H1 (cell line): ENCODE data around the gene VPS52. TPM values are rescaled to one million over a fixed set of nuclear protein-coding genes. Genes with fewer than 3 reads are reported as not detected.

Source experiments
- CTCF ChIA-PET: fragments of 300-600 bp; sonication (Branson Sonifier 250); formaldehyde crosslinking; loops from one replicate; lab custom pipeline; 2021; ENCODE audit not compliant: partially characterized antibody; lab: Charles Lee
- POLR2A ChIA-PET: fragments of 300-600 bp; sonication (Branson Sonifier 250); formaldehyde crosslinking; loops from one replicate; lab custom pipeline; 2021; ENCODE audit warnings: inconsistent platforms; ENCODE audit not compliant: partially characterized antibody; lab: Charles Lee
- DNase-seq, 2 experiments: peaks; one replicate each; pipeline versions ENCODE4 v3.0.0 to v3.0.0-alpha.2; 2010 to 2022; ENCODE audit warnings: low spot score in 2 of 2, low read depth in 1 of 2, mixed read lengths in 1 of 2
- FAIRE-seq: peaks from 2 replicates; lab custom pipeline; 2011; peaks lifted over from hg19 to GRCh38; lab: Jason Lieb, UNC
- H2AFZ ChIP-seq: 2 replicates; pipeline ENCODE4 v1.8.1; 2012; ENCODE audit warnings: low read length, inconsistent platforms
- H2AK5ac ChIP-seq: 2 replicates; pipeline ENCODE4 v1.6.1; 2013; ENCODE audit warnings: low read depth, low read length
- H2BK120ac ChIP-seq: replicated peaks from 2 replicates; pipeline ENCODE3; 2013; ENCODE audit warnings: low read depth, low read length, inconsistent platforms
- H2BK12ac ChIP-seq: 2 replicates; pipeline ENCODE4 v1.6.1; 2013; ENCODE audit warnings: low read depth, low read length
- H2BK15ac ChIP-seq: 2 replicates; pipeline ENCODE4 v1.6.1; 2013; ENCODE audit warnings: low read length
- H2BK20ac ChIP-seq: 2 replicates; pipeline ENCODE4 v1.6.1; 2013; ENCODE audit warnings: low read length
- H2BK5ac ChIP-seq: 2 replicates; pipeline ENCODE4 v1.6.1; 2013; ENCODE audit warnings: low read depth, low read length
- H3K14ac ChIP-seq: 2 replicates; pipeline ENCODE4 v1.6.1; 2013; ENCODE audit warnings: inconsistent platforms; ENCODE audit not compliant: insufficient read length
- H3K18ac ChIP-seq: 2 replicates; pipeline ENCODE4 v1.6.1; 2013; ENCODE audit warnings: low read length; ENCODE audit errors: extremely low read depth
- H3K23ac ChIP-seq: 2 replicates; pipeline ENCODE4 v1.6.1; 2013; ENCODE audit warnings: inconsistent platforms; ENCODE audit not compliant: insufficient read length
- H3K23me2 ChIP-seq: 2 replicates; pipeline ENCODE4 v1.6.1; 2013; ENCODE audit warnings: low read depth, low read length
- H3K27ac ChIP-seq: 2 replicates; pipeline ENCODE4 v1.6.1; 2011; ENCODE audit warnings: low read depth, low read length, inconsistent platforms
- H3K27me3 ChIP-seq, 4 experiments: replicated peaks in 1 of 4; 1 replicate in 1 of 4; 2 replicates in 3 of 4; pipeline versions ENCODE4 v1.6.1 to v1.8.1; 2011 to 2013; ENCODE audit warnings: low read length in 3 of 4, mild to moderate bottlenecking in 3 of 4, inconsistent platforms in 2 of 4, mixed read lengths in 2 of 4, moderate library complexity in 1 of 4; ENCODE audit not compliant: control insufficient read depth in 3 of 4, insufficient read depth in 3 of 4; ENCODE audit errors: extremely low read depth in 1 of 4
- H3K36me3 ChIP-seq, 4 experiments: 2 replicates each; pipeline versions ENCODE4 v1.6.1 to v1.8.1; 2011 to 2013; ENCODE audit warnings: mild to moderate bottlenecking in 4 of 4, low read length in 3 of 4, moderate library complexity in 2 of 4, control low read depth in 1 of 4, inconsistent platforms in 1 of 4; ENCODE audit not compliant: insufficient read depth in 4 of 4, control insufficient read depth in 2 of 4
- H3K4ac ChIP-seq: replicated peaks from 2 replicates; pipeline ENCODE3; 2013; ENCODE audit warnings: low read length, low read depth, mixed read lengths, inconsistent platforms; ENCODE audit not compliant: insufficient read length
- H3K4me1 ChIP-seq, 4 experiments: replicated peaks in 1 of 4; 1 replicate in 1 of 4; 2 replicates in 3 of 4; pipeline versions ENCODE4 v1.6.1 to v1.8.1; 2011 to 2013; ENCODE audit warnings: low read length in 3 of 4, inconsistent platforms in 2 of 4, mixed read lengths in 1 of 4; ENCODE audit not compliant: insufficient read depth in 4 of 4, control insufficient read depth in 3 of 4
- H3K4me2 ChIP-seq, 2 experiments: 2 replicates each; pipeline versions ENCODE4 v1.6.1 to v1.8.1; 2011 to 2013; ENCODE audit warnings: low read depth in 2 of 2, low read length in 2 of 2, control low read depth in 1 of 2, inconsistent platforms in 1 of 2, mild to moderate bottlenecking in 1 of 2; ENCODE audit not compliant: insufficient read depth in 1 of 2
- H3K4me3 ChIP-seq, 4 experiments: fragments of 200-600, 300-600 bp in 1 of 4; sonication (generic), shearing (Covaris generic), sonication (Bioruptor Twin) in 1 of 4; 2 replicates each; pipeline versions ENCODE4 v1.5.1 to v1.8.1; 2011 to 2016; ENCODE audit warnings: low read length in 4 of 4, low read depth in 3 of 4, control low read depth in 2 of 4, inconsistent platforms in 2 of 4, mild to moderate bottlenecking in 2 of 4, mixed read lengths in 1 of 4, moderate library complexity in 1 of 4; ENCODE audit not compliant: insufficient read depth in 2 of 4; ENCODE audit errors: extremely low read depth in 1 of 4
- H3K56ac ChIP-seq: replicated peaks from 2 replicates; pipeline ENCODE3; 2013; ENCODE audit warnings: low read depth, mild to moderate bottlenecking, mixed read lengths, low read length, inconsistent platforms; ENCODE audit not compliant: insufficient read length
- H3K79me1 ChIP-seq: 2 replicates; pipeline ENCODE4 v1.6.1; 2013; ENCODE audit warnings: low read depth, low read length, control low read depth
- H3K79me2 ChIP-seq, 2 experiments: 2 replicates each; pipeline versions ENCODE4 v1.6.1 to v1.8.1; 2012 to 2013; ENCODE audit warnings: low read length in 2 of 2, mild to moderate bottlenecking in 2 of 2, inconsistent platforms in 1 of 2; ENCODE audit not compliant: insufficient read depth in 2 of 2, control insufficient read depth in 1 of 2
- H3K9ac ChIP-seq, 4 experiments: replicated peaks in 1 of 4; 1 replicate in 1 of 4; 2 replicates in 3 of 4; pipeline versions ENCODE4 v1.6.1 to v1.8.1; 2011 to 2013; ENCODE audit warnings: low read depth in 3 of 4, low read length in 3 of 4, control low read depth in 2 of 4, mild to moderate bottlenecking in 2 of 4, moderate library complexity in 2 of 4, inconsistent platforms in 1 of 4; ENCODE audit errors: extremely low read depth in 1 of 4
- H3K9me3 ChIP-seq, 2 experiments: 2 replicates each; pipeline versions ENCODE4 v1.6.1 to v1.8.1; 2012 to 2013; ENCODE audit warnings: mild to moderate bottlenecking in 2 of 2, moderate library complexity in 2 of 2, control low read depth in 1 of 2, inconsistent platforms in 1 of 2, low read depth in 1 of 2, low read length in 1 of 2, mixed read lengths in 1 of 2; ENCODE audit not compliant: insufficient read depth in 2 of 2
- H4K20me1 ChIP-seq, 2 experiments: replicated peaks in 1 of 2; 2 replicates each; pipeline versions ENCODE3 to v1.8.1; 2011 to 2013; ENCODE audit warnings: inconsistent platforms in 2 of 2, low read length in 2 of 2, mild to moderate bottlenecking in 1 of 2; ENCODE audit not compliant: insufficient read depth in 2 of 2, control insufficient read depth in 1 of 2
- H4K5ac ChIP-seq: 2 replicates; pipeline ENCODE4 v1.6.1; 2013; ENCODE audit warnings: low read length, low read depth, mixed read lengths, inconsistent platforms; ENCODE audit not compliant: insufficient read length
- H4K8ac ChIP-seq: 2 replicates; pipeline ENCODE4 v1.8.0; 2013; ENCODE audit warnings: mild to moderate bottlenecking, moderate library complexity, low read length, inconsistent platforms; ENCODE audit not compliant: insufficient read depth; ENCODE audit errors: extremely low read depth
- H4K91ac ChIP-seq: replicated peaks from 2 replicates; pipeline ENCODE3; 2013; ENCODE audit warnings: low read length, mixed read lengths, inconsistent platforms; ENCODE audit not compliant: insufficient read length
- BACH1 ChIP-seq: IDR thresholded peaks from 2 replicates; pipeline ENCODE4 v1.6.1; 2012; ENCODE audit warnings: low read length, improper control_type of control experiment
- EP300 ChIP-seq, 2 experiments: IDR thresholded peaks; 1 replicate in 1 of 2; 2 replicates in 1 of 2; pipeline ENCODE4 v1.6.1; 2011 to 2012; ENCODE audit warnings: low read depth in 2 of 2, low read length in 2 of 2, mild to moderate bottlenecking in 2 of 2, borderline replicate concordance in 1 of 2, inconsistent platforms in 1 of 2, moderate library complexity in 1 of 2
- PHF8 ChIP-seq: fragments of 200-600 bp; sonication (generic); conservative IDR thresholded peaks from 2 replicates; pipeline ENCODE4 v1.7.1; 2012; ENCODE audit warnings: low read depth, mild to moderate bottlenecking, inconsistent platforms, low read length, moderate library complexity
- SP4 ChIP-seq: IDR thresholded peaks from 2 replicates; pipeline ENCODE4 v1.6.1; 2012; ENCODE audit warnings: low read length, inconsistent platforms
- TAF7 ChIP-seq: optimal IDR thresholded peaks from 2 replicates; pipeline ENCODE3; 2011; ENCODE audit warnings: low read depth, mild to moderate bottlenecking, inconsistent platforms, low read length, moderate library complexity, borderline replicate concordance
- TBP ChIP-seq: IDR thresholded peaks from 2 replicates; pipeline ENCODE4 v1.6.1; 2011; ENCODE audit warnings: low read depth, low read length, improper control_type of control experiment
- YY1 ChIP-seq: IDR thresholded peaks from 2 replicates; pipeline ENCODE4 v1.6.1; 2011; ENCODE audit warnings: low read depth, mild to moderate bottlenecking, low read length
- ZNF274 ChIP-seq: IDR thresholded peaks from 2 replicates; pipeline ENCODE4 v1.7.0; 2012; ENCODE audit warnings: low read length, borderline replicate concordance; ENCODE audit errors: extremely low read depth
- WGBS, 2 experiments: shearing (Covaris generic) in 1 of 2; methylation state at CpG; one replicate each; pipeline versions ENCODE4 v1.1.6 to v1.1.7; 2013 to 2015; ENCODE audit warnings: low lambda C conversion rate in 2 of 2, mixed read lengths in 2 of 2, inconsistent platforms in 1 of 2, low coverage in 1 of 2, missing lambda C conversion rate in 1 of 2; ENCODE audit not compliant: insufficient replicate concordance in 2 of 2, insufficient coverage in 1 of 2, insufficient read length in 1 of 2; ENCODE audit errors: extremely low coverage in 1 of 2, missing lambda C conversion rate in 1 of 2; 5-methylcytosine and 5-hydroxymethylcytosine counted together
- polyA plus RNA-seq, 7 experiments: library from polyadenylated mRNA; depleted of rRNA in 3 of 7; stranded (reverse) in 5 of 7; unstranded in 2 of 7; fragments of >200 nt in 5 of 7; fragments of 200-250 nt in 2 of 7; gene quantifications; 1 replicate in 5 of 7; 2 replicates in 1 of 7; 4 replicates in 1 of 7; pipeline versions ENCODE4 v1.2.1 to v1.2.3, GENCODE V29; 2011 to 2013; ENCODE audit warnings: missing spikeins in 2 of 7, mixed read lengths in 2 of 7
- total RNA-seq: library from RNA; stranded (reverse); fragmentation: NEBNext Ultra II Directional; extraction: Animal tissue kit (Norgen Biotek cat#: 25700); gene quantifications from 2 replicates; pipeline ENCODE4 v1.2.1, GENCODE V29; 2021
- TF ChIP-seq, protein P1 (sequence below): IDR thresholded peaks from 2 replicates; pipeline ENCODE4 v1.6.1; 2012; ENCODE audit warnings: inconsistent platforms
- TF ChIP-seq, protein P2 (sequence below): IDR thresholded peaks from 2 replicates; pipeline ENCODE4 v1.6.1; 2011; ENCODE audit warnings: low read depth, mild to moderate bottlenecking, low read length; ENCODE audit not compliant: insufficient read depth

VPS52 gene
- total and polyA plus RNA-seq, 2 of the 8 experiments (the other 6 are each of a cell fraction or from before 2014, with no cell fraction given) = 36.5 to 86.3 TPM

DNA sequence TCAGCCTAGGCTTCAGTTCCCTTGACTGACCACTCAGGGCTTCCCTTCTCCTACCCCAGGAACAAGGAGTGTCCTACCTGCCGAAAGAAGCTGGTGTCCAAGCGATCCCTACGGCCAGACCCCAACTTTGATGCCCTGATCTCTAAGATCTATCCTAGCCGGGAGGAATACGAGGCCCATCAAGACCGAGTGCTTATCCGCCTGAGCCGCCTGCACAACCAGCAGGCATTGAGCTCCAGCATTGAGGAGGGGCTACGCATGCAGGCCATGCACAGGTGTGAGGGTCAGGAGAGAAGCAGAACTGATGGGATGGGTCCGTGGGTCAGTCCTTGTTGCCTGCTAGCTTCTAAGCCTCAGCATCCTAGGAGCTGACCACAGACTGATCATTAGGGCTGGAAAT, 61.8 kb downstream of the VPS52 start:
- Histone ChIP-seq H3K23ac (no peak overlapping the region), H2BK20ac (no peak overlapping the region), H3K27ac (no peak overlapping the region), H2AFZ (no peak overlapping the region), H3K9me3 (no peaks in the 10 kb centered on the region), H3K36me3 (peaks cover 2 to 7% (median 4%) of the 10 kb centered on the region in 4 experiments; a peak in 3 of 8 replicates), H2AK5ac (no peak overlapping the region), H3K14ac (no peak overlapping the region), H3K79me2 (no peaks in the 10 kb centered on the region)
- DNase-seq = no peak
- TF ChIP-seq EP300 (IDR thresholded peaks at IDR 0.05; ENCODE audit: borderline replicate concordance in 1 of 2, low read depth in 2 of 2, low read length in 2 of 2) = no peak
- TF ChIP-seq PHF8 = no peak
- TF ChIP-seq ZNF274 = no peak
- TF ChIP-seq, protein P1, sequence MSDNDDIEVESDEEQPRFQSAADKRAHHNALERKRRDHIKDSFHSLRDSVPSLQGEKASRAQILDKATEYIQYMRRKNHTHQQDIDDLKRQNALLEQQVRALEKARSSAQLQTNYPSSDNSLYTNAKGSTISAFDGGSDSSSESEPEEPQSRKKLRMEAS = no peak
- no peak for TF ChIP-seq YY1
- TF ChIP-seq TBP = no peak
- TF ChIP-seq, protein P2, sequence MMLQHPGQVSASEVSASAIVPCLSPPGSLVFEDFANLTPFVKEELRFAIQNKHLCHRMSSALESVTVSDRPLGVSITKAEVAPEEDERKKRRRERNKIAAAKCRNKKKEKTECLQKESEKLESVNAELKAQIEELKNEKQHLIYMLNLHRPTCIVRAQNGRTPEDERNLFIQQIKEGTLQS = no peak
- TF ChIP-seq BACH1 = no peak
- no peak for TF ChIP-seq TAF7
- TF ChIP-seq SP4 = no peak
- TF ChIP-seq, all 59 proteins: peak for 0
- peaks cover 22 to 68% (median 58%) of the 10 kb centered on the region in 4 experiments for H3K27me3 ChIP-seq
- no peaks in the 10 kb centered on the region; the same call in 1 of the 2 replicates for H3K79me1 ChIP-seq
- ChIA-PET POLR2A (interaction anchor here (0.8 to 2.0 kb wide), 3 partner anchors 10 to 59 kb away, joined by 3 to 7 read pairs (median 3); no protein-coding TSS in a partner anchor), CTCF (interaction anchor here (1.3 to 6.3 kb wide), 5 partner anchors 12 to 48 kb away, joined by 3 to 60 read pairs (median 6); no protein-coding TSS in a partner anchor)
- no peak overlapping the region for H4K8ac ChIP-seq
- H3K4me1 ChIP-seq = peaks cover 0 to 21% (median 13%) of the 10 kb centered on the region in 4 experiments; a peak in 6 of 7 replicates
- H4K91ac ChIP-seq = no peak overlapping the region
- peaks cover 2 to 10% of the 10 kb centered on the region in 2 experiments for H4K20me1 ChIP-seq
- no peak overlapping the region for H3K9ac ChIP-seq
- no peak overlapping the region for H3K4ac ChIP-seq
- H4K5ac ChIP-seq = no peak overlapping the region
- no peak overlapping the region for H2BK5ac ChIP-seq
- no peak overlapping the region for H3K56ac ChIP-seq
- no peak overlapping the region for H2BK12ac ChIP-seq
- no peak overlapping the region for H2BK15ac ChIP-seq
- FAIRE-seq = no peak
- H3K18ac ChIP-seq = no peak overlapping the region
- 88% methylated on average over 10 of the region's 10 CpGs; no CpG with 5 or more reads in 1 of the 2 experiments for WGBS, 2 experiments
- no peak overlapping the region for H3K4me2 ChIP-seq
- H3K4me3 ChIP-seq = no peak overlapping the region
- peaks cover 29% of the 10 kb centered on the region; the same call in 1 of the 2 replicates for H3K23me2 ChIP-seq
- no peak overlapping the region for H2BK120ac ChIP-seq
